NCI-H460 (cell line): ENCODE results near the gene TCF7L1. TPM values are rescaled to one million over a fixed set of nuclear protein-coding genes. Genes with fewer than 3 reads are reported as not detected.
"Not testable (repeated sequence)": the region's sequence is repeated elsewhere in the genome, so short reads cannot be mapped to it uniquely, and the experiment has no call there.

Source experiments
- DNase-seq: peaks from one replicate; pipeline ENCODE4 v3.0.0-alpha.2; 2016; ENCODE audit warnings: low read depth; ENCODE audit errors: extremely low read depth
- total RNA-seq: library from RNA; depleted of rRNA; stranded (reverse); fragments of >200 nt; shearing (Covaris generic); gene quantifications from 2 replicates; pipeline ENCODE4 v1.2.3, GENCODE V29; 2014

The TCF7L1 gene
- total RNA-seq, 1 experiment from 2014 or later = 0.12 TPM

GRCh38 chr2:85131116-85131515 is 2.1 kb upstream of the TCF7L1 start:
- no peak for DNase-seq

- DNase-seq = no peak
Measured at GRCh38 chr2:85132397-85132796, 795 bp upstream of the TCF7L1 start.

GRCh38 chr2:85133751-85134254 is 611 bp downstream of the TCF7L1 start:
- DNase-seq = no peak

GRCh38 chr2:85134255-85134895 is 1.2 kb downstream of the TCF7L1 start:
- DNase-seq = no peak

- DNase-seq = no peak
Measured at GRCh38 chr2:85134896-85135659, 1.9 kb downstream of the TCF7L1 start.

GRCh38 chr2:85135660-85135914 is 2.4 kb downstream of the TCF7L1 start:
- DNase-seq = no peak

- DNase-seq = no peak
Measured at GRCh38 chr2:85137156-85137555, 4.0 kb downstream of the TCF7L1 start.

- DNase-seq = no peak
Measured at GRCh38 chr2:85143463-85144082, 10.4 kb downstream of the TCF7L1 start.

- no peak for DNase-seq
Measured at GRCh38 chr2:85145116-85145820, 12.1 kb downstream of the TCF7L1 start.

- DNase-seq = no peak
Measured at GRCh38 chr2:85148190-85148589, 15.0 kb downstream of the TCF7L1 start.

GRCh38 chr2:85151026-85151425 is 17.8 kb downstream of the TCF7L1 start:
- no peak for DNase-seq

- DNase-seq = no peak
Measured at GRCh38 chr2:85152895-85153294, 19.7 kb downstream of the TCF7L1 start.

GRCh38 chr2:85154048-85154753 is 21.0 kb downstream of the TCF7L1 start:
- no peak for DNase-seq

- DNase-seq = not testable (repeated sequence)
Measured at GRCh38 chr2:85155082-85155481, 21.9 kb downstream of the TCF7L1 start.

- no peak for DNase-seq
Measured at GRCh38 chr2:85156153-85156552, 23.0 kb downstream of the TCF7L1 start.

GRCh38 chr2:85156619-85157018 is 23.4 kb downstream of the TCF7L1 start:
- no peak for DNase-seq

GRCh38 chr2:85157345-85157744 is 24.2 kb downstream of the TCF7L1 start:
- no peak for DNase-seq

GRCh38 chr2:85158559-85159273 is 25.5 kb downstream of the TCF7L1 start:
- DNase-seq = no peak

GRCh38 chr2:85159589-85159988 is 26.4 kb downstream of the TCF7L1 start:
- no peak for DNase-seq
